Pancreas (tissue), 10 donors: ENCODE results near the gene PTPRM. TPM values are rescaled to one million over a fixed set of nuclear protein-coding genes. Genes with fewer than 3 reads are reported as not detected.

ENCODE experiments used
- ATAC-seq, 4 donors: fragments of 200-7000 bp; cut with Tn5 transposase; one replicate each; pipeline versions ENCODE4 v1.8.0 to v1.9.1; 2020; ENCODE audit warnings: mild to moderate bottlenecking in 4 of 4, moderate library complexity in 4 of 4
- DNase-seq, 6 donors: peaks; one replicate each; pipeline ENCODE4 v3.0.0-alpha.2; 2020
- FAIRE-seq: peaks from 2 replicates; lab custom pipeline; 2012; peaks lifted over from hg19 to GRCh38; lab: Jason Lieb, UNC
- H3K27ac ChIP-seq, 4 donors: fragments of 200-600 bp; sonication (generic); 1 replicate in 3 of 4; 2 replicates in 1 of 4; pipeline versions ENCODE4 v1.5.0 to v1.8.0; 2020
- H3K27me3 ChIP-seq, 4 donors: fragments of 200-600 bp; one replicate each; pipeline ENCODE4 v1.8.0; 2021
- H3K36me3 ChIP-seq, 3 donors: fragments of 200-600 bp; sonication (generic) in 1 of 3; one replicate each; pipeline versions ENCODE4 v1.5.0 to v1.8.0; 2020 to 2021
- H3K4me1 ChIP-seq, 3 donors: fragments of 200-600 bp; one replicate each; pipeline ENCODE4 v1.8.0; 2021
- H3K4me3 ChIP-seq, 4 donors: fragments of 200-600 bp; sonication (generic) in 2 of 4; one replicate each; pipeline versions ENCODE4 v1.5.0 to v1.8.0; 2020 to 2021
- H3K9me3 ChIP-seq, 4 donors: fragments of 200-600 bp; one replicate each; pipeline ENCODE4 v1.8.0; 2021
- WGBS, 2 donors: extraction: QIAGEN DNeasy Blood & Tissue Kit; methylation state at CpG; one replicate each; pipeline ENCODE4 v1.1.7; 2013; 5-methylcytosine and 5-hydroxymethylcytosine counted together
- intact Hi-C, 3 donors: fragments of 100-400 bp; cut with DNase I; formaldehyde crosslinking; loops; one replicate each; pipeline versions ENCODE4 v1.11.1 to v1.14.2; 2022
- polyA plus RNA-seq, 2 donors: library from polyadenylated mRNA; stranded (reverse); fragments of 200-250 nt; gene quantifications; one replicate each; pipeline ENCODE4 v1.2.3, GENCODE V29; 2013
- total RNA-seq, 6 donors: library from RNA; stranded (reverse); fragmentation: NEBNext Ultra II Directional in 4 of 6; extraction: Animal tissue kit (Norgen Biotek cat#: 25700) in 4 of 6; gene quantifications; one replicate each; pipeline versions ENCODE4 v1.2.1 to v1.2.4, GENCODE V29; 2021 to 2023
- TF ChIP-seq, protein P1 (sequence below), 4 donors: fragments of 200-600 bp; sonication (generic) in 3 of 4; IDR thresholded peaks; one replicate each; pipeline versions ENCODE4 v1.5.0 to v1.8.0; 2021; ENCODE audit warnings: antibody characterized with exemption in 4 of 4
- donor health status: healthy with polysubstance abuse.
- donor health status: DM: no; HTN: no; CAD: no; lungs with moderate emphysema.
- donor health status: DM: no; HTN: no; CAD: no.
- donor health status: control.
- donor health status: control.
- donor health status: Bipolar disorder and iron deficiency.
- donor health status: DM: yes; HTN: yes; CAD: no.
- donor health status: DM: no; HTN: no; CAD: no.
- donor health status: DM: no; HTN: no; CAD: no.
- donor health status: DM: yes; HTN: yes; CAD: no.

PTPRM gene
- total and polyA plus RNA-seq, 8 donors, result 14.5 to 50.7 (median 19.7) TPM

DNA sequence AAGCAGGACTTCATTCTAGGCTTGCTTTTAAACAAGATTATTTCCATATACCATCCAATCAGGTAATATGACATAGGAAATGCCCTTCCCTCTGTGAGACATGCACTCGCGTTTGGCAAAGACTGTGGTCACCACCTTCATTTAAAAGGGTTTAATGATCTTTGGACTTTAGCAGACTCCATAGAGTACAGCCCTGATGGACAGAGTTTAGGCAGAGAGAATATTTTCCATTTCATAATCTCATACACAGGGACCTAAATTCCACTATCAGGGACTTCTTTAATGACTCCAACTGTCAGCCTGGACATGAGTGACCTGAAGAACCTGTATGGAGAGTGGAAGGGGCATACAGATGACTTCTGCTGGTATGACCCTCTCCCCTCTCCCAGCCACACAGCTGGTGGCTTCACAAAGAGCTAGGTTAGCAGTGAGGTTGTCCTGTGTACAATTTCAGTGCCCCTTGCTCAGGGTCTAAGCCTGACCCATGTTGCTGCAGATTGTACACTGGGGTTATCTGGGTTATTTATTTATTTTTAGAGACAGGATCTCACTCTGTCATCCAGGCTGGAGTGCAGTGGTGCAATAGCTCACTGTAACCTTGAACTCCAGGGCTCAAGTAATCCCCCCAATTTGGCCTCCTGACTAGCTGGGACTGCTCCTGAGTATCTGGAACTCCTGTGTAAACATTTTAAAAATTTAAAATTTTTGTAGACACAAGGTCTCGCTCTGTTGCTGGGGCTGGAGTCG, 59.2 kb downstream of the PTPRM start:
- FAIRE-seq (no peak), ATAC-seq (peak in 3 of 4 donors; percentile 58 to 69 (median 58)), DNase-seq (no peak)
- 50 to 53% methylated on average over 4 of the region's 4 CpGs for WGBS, 2 donors
- Histone ChIP-seq H3K4me1 (peaks cover 0 to 7% (median 0%) of the 10 kb centered on the region in 3 donors), H3K9me3 (no peaks in the 10 kb centered on the region), H3K36me3 (no peaks in the 10 kb centered on the region), H3K4me3 (no peak overlapping the region), H3K27me3 (no peaks in the 10 kb centered on the region), H3K27ac (peak overlapping the region in 1 of 4 donors; percentile 33)
- TF ChIP-seq, protein P1, sequence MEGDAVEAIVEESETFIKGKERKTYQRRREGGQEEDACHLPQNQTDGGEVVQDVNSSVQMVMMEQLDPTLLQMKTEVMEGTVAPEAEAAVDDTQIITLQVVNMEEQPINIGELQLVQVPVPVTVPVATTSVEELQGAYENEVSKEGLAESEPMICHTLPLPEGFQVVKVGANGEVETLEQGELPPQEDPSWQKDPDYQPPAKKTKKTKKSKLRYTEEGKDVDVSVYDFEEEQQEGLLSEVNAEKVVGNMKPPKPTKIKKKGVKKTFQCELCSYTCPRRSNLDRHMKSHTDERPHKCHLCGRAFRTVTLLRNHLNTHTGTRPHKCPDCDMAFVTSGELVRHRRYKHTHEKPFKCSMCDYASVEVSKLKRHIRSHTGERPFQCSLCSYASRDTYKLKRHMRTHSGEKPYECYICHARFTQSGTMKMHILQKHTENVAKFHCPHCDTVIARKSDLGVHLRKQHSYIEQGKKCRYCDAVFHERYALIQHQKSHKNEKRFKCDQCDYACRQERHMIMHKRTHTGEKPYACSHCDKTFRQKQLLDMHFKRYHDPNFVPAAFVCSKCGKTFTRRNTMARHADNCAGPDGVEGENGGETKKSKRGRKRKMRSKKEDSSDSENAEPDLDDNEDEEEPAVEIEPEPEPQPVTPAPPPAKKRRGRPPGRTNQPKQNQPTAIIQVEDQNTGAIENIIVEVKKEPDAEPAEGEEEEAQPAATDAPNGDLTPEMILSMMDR (IDR thresholded peaks at IDR 0.05), result no peak
- intact Hi-C loops, result no loop called here

DNA sequence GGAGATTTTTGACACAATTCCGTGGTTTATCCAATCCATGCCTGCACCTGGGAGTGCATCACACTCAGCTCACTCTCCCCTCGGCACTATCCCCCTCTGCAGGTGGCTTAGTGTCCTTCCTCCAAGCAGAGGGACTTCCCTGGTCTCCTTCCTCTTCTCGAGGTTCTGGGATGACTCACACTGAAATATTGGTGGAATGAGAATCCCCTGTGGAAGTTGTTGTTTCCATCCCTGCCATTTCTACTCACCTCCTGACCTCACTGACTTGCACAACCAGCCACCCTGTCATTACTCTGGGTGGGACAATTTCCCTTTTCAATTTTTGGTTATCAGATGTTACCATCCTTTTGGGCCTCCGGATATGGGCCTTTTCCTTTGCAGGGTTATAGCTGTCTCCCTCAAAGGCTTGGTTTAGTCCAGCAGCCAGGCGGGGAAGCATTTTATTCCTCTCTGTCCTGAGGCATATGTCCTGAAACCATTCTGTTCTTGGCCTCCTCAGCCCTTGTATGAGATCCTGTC, 59.9 kb downstream of the PTPRM start:
- peak overlapping the region in 2 of 4 donors; percentile 10 to 33 for H3K27ac ChIP-seq
- H3K36me3 ChIP-seq, result no peaks in the 10 kb centered on the region
- peaks cover 0 to 7% (median 0%) of the 10 kb centered on the region in 3 donors for H3K4me1 ChIP-seq
- no peak overlapping the region for H3K4me3 ChIP-seq
- WGBS, 2 donors, result 68 to 72% methylated on average over 5 of the region's 5 CpGs
- H3K9me3 ChIP-seq, result no peaks in the 10 kb centered on the region
- FAIRE-seq (no peak), ATAC-seq (peak in 3 of 4 donors; percentile 52 to 83 (median 63)), DNase-seq (no peak)
- intact Hi-C loops, result no loop called here
- H3K27me3 ChIP-seq, result no peaks in the 10 kb centered on the region
- TF ChIP-seq, protein P1 (IDR thresholded peaks at IDR 0.05), result no peak

DNA sequence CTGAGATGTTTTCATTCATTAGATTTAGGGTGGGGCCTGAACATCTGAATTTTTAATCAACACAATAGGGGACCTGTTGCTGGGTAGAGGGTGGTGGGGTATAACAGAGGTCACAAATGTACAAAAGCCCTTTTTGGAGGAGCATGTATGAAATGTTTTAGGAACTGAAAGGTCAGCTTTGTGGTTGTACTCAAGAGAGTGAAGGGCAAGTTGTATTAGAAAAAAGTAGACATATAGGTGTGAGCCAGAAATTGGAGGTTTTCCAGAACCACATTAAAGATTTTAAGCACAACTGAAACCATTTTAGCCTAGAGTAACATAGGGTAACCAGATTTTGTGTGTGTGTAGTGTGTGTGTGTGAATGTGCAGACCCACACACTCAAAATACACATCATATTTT, 62.3 kb downstream of the PTPRM start:
- Histone ChIP-seq H3K27ac (no peak overlapping the region), H3K9me3 (no peaks in the 10 kb centered on the region)
- DNase-seq, result no peak

DNA sequence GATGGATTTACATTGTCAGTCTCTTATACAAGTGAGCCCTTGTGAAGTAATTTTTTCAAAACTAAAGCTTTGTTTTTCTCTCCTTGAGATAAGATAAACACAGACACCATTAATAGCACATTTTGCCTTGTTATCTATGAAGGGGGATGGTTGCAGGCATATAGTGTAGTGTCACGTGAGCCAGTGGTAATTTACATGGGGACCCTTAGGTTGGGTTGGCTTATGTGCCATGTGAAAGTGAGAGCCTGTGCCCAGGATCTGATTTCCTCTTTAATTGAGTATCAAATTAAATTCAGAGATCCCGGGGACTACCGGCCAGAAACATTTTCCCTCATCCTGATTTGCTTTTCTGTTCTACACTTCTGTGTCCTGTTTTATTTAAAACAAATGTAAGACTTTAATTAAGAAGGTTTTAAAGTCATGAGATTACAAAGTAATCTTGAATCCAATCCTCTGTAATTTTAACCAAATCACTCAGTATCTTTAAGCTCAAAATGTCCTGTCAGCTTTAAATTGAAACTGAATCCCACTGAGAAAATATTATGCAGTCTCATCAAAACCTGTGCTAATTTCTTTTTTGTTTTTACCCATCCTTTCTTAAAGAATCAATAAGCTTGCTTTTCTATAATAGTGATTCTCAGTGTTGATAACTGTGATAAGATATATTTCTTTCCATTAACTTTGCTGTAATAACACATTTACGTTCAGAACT, 63.8 kb downstream of the PTPRM start:
- FAIRE-seq (no peak), DNase-seq (no peak), ATAC-seq (no peak)
- Histone ChIP-seq H3K4me1 (peaks cover 0 to 7% (median 0%) of the 10 kb centered on the region in 3 donors), H3K36me3 (no peaks in the 10 kb centered on the region), H3K4me3 (no peak overlapping the region), H3K27me3 (no peaks in the 10 kb centered on the region), H3K9me3 (no peaks in the 10 kb centered on the region), H3K27ac (no peak overlapping the region)
- TF ChIP-seq, protein P1 (IDR thresholded peaks at IDR 0.05), result no peak
- intact Hi-C loops, result no loop called here
- 62 to 73% methylated on average over 4 of the region's 4 CpGs for WGBS, 2 donors

More for the DNA sequence above, 62.3 kb downstream of the PTPRM start:
- peaks cover 0 to 7% (median 0%) of the 10 kb centered on the region in 3 donors for H3K4me1 ChIP-seq
- no peak for ATAC-seq
- TF ChIP-seq, protein P1 (IDR thresholded peaks at IDR 0.05), result no peak
- intact Hi-C loops, result no loop called here
- no peaks in the 10 kb centered on the region for H3K27me3 ChIP-seq
- H3K36me3 ChIP-seq, result no peaks in the 10 kb centered on the region
- no peak overlapping the region for H3K4me3 ChIP-seq
- no peak for FAIRE-seq
